ENCODE results near the gene RNF167.

DNA sequence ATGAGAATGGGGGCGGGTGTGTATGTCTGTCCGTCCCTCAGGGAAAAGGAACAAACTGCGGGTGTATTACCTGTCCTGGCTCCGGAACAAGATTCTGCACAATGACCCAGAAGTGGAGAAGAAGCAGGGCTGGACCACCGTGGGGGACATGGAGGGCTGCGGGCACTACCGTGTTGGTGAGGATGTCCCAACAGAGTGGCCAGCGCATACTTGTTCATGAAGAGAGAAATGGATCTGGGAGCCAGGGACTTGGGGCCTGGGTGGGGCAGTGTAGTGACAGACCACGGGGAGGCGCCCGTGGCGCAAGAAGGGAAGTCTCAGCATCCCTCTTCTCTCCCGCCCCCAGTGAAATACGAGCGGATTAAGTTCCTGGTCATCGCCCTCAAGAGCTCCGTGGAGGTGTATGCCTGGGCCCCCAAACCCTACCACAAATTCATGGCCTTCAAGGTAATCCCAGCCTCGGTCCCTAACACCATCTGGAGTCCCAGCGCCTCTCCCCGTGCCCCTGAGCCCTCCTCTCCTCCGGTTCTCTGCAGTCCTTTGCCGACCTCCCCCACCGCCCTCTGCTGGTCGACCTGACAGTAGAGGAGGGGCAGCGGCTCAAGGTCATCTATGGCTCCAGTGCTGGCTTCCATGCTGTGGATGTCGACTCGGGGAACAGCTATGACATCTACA lies 44.3 kb upstream of the RNF167 start:
- TF ChIP-seq, protein P1, sequence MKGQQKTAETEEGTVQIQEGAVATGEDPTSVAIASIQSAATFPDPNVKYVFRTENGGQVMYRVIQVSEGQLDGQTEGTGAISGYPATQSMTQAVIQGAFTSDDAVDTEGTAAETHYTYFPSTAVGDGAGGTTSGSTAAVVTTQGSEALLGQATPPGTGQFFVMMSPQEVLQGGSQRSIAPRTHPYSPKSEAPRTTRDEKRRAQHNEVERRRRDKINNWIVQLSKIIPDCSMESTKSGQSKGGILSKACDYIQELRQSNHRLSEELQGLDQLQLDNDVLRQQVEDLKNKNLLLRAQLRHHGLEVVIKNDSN (IDR thresholded peaks at IDR 0.05): no peak
- TF ChIP-seq EP300 (IDR thresholded peaks at IDR 0.05; ENCODE audit: borderline replicate concordance) (no peak), RAD21 (IDR thresholded peaks at IDR 0.05; ENCODE audit: low read depth) (no peak), CREB1 (IDR thresholded peaks at IDR 0.05; ENCODE audit: low read depth) (no peak)
- TF ChIP-seq, protein P2, sequence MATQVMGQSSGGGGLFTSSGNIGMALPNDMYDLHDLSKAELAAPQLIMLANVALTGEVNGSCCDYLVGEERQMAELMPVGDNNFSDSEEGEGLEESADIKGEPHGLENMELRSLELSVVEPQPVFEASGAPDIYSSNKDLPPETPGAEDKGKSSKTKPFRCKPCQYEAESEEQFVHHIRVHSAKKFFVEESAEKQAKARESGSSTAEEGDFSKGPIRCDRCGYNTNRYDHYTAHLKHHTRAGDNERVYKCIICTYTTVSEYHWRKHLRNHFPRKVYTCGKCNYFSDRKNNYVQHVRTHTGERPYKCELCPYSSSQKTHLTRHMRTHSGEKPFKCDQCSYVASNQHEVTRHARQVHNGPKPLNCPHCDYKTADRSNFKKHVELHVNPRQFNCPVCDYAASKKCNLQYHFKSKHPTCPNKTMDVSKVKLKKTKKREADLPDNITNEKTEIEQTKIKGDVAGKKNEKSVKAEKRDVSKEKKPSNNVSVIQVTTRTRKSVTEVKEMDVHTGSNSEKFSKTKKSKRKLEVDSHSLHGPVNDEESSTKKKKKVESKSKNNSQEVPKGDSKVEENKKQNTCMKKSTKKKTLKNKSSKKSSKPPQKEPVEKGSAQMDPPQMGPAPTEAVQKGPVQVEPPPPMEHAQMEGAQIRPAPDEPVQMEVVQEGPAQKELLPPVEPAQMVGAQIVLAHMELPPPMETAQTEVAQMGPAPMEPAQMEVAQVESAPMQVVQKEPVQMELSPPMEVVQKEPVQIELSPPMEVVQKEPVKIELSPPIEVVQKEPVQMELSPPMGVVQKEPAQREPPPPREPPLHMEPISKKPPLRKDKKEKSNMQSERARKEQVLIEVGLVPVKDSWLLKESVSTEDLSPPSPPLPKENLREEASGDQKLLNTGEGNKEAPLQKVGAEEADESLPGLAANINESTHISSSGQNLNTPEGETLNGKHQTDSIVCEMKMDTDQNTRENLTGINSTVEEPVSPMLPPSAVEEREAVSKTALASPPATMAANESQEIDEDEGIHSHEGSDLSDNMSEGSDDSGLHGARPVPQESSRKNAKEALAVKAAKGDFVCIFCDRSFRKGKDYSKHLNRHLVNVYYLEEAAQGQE (IDR thresholded peaks at IDR 0.05; ENCODE audit: low read depth): no peak
